Uterus (tissue), 4 donors: ENCODE data around the gene IQSEC1. TPM values are rescaled to one million over a fixed set of nuclear protein-coding genes. Genes with fewer than 3 reads are reported as not detected.

Experiments used
- DNase-seq, 2 donors: peaks; one replicate each; pipeline ENCODE4 v3.0.0-alpha.2; 2019 to 2020
- H3K27ac ChIP-seq, 2 donors: fragments of 200-600 bp; sonication (generic); 1 replicate in 1 of 2; 2 replicates in 1 of 2; pipeline ENCODE4 v1.5.1; 2016 to 2018
- H3K27me3 ChIP-seq, 2 donors: fragments of 200-600 bp; sonication (generic); one replicate each; pipeline ENCODE4 v1.5.1; 2018 to 2019; ENCODE audit warnings: control low read depth in 1 of 2
- H3K36me3 ChIP-seq, 2 donors: fragments of 200-600 bp; sonication (generic); one replicate each; pipeline ENCODE4 v1.5.1; 2019; ENCODE audit warnings: control low read depth in 1 of 2
- H3K4me1 ChIP-seq, 2 donors: fragments of 200-600 bp; sonication (generic); one replicate each; pipeline ENCODE4 v1.5.1; 2018 to 2019; ENCODE audit warnings: control low read depth in 1 of 2
- H3K4me3 ChIP-seq, 2 donors: fragments of 200-600 bp; sonication (generic); 1 replicate in 1 of 2; 2 replicates in 1 of 2; pipeline ENCODE4 v1.5.1; 2018 to 2019; ENCODE audit warnings: mild to moderate bottlenecking in 1 of 2
- H3K9me3 ChIP-seq, 2 donors: fragments of 200-600 bp; sonication (generic); one replicate each; pipeline ENCODE4 v1.5.1; 2019; ENCODE audit warnings: control low read depth in 1 of 2
- CTCF ChIP-seq, 4 experiments: fragments of 200-600 bp in 2 of 4; fragments of 450-650 bp in 2 of 4; sonication (generic) in 2 of 4; IDR thresholded peaks; one replicate each; pipeline ENCODE4 v1.5.1; 2016 to 2019; ENCODE audit warnings: antibody characterized with exemption in 4 of 4, mild to moderate bottlenecking in 2 of 4, moderate library complexity in 1 of 4
- POLR2A ChIP-seq, 2 donors: fragments of 450-650 bp; IDR thresholded peaks; one replicate each; pipeline ENCODE4 v1.6.1; 2016; ENCODE audit warnings: antibody characterized with exemption in 2 of 2, mild to moderate bottlenecking in 1 of 2, moderate library complexity in 1 of 2
- intact Hi-C: fragments of 100-400 bp; cut with DNase I; formaldehyde crosslinking; loops from one replicate; pipeline ENCODE4 v1.15.1; 2023; ENCODE audit warnings: low total_unique reads
- total RNA-seq, 4 donors: library from RNA; depleted of rRNA in 3 of 4; stranded (reverse); fragments of >200 nt in 3 of 4; gene quantifications; one replicate each; pipeline versions ENCODE4 v1.1.0 to v1.2.4, GENCODE V29; 2014 to 2023
- donor health status: DM: yes; HTN: yes; CAD: no.

The IQSEC1 gene
- total RNA-seq, 4 donors from 2014 or later = 17.9 to 61.4 (median 49.7) TPM

GRCh38 chr3:13072600-13073325 is 466 bp downstream of the IQSEC1 start:
- intact Hi-C loops = no loop called here
- Histone ChIP-seq H3K9me3 (no peaks in the 10 kb centered on the region), H3K36me3 (no peaks in the 10 kb centered on the region), H3K4me1 (peaks cover 0 to 5% of the 10 kb centered on the region in 2 donors), H3K27ac (no peak overlapping the region), H3K27me3 (peaks cover 0 to 3% of the 10 kb centered on the region in 2 donors), H3K4me3 (no peak overlapping the region)
- TF ChIP-seq CTCF (IDR thresholded peaks at IDR 0.05) = no peak
- no peak for TF ChIP-seq POLR2A (IDR thresholded peaks at IDR 0.05)
- DNase-seq = no peak

DNA sequence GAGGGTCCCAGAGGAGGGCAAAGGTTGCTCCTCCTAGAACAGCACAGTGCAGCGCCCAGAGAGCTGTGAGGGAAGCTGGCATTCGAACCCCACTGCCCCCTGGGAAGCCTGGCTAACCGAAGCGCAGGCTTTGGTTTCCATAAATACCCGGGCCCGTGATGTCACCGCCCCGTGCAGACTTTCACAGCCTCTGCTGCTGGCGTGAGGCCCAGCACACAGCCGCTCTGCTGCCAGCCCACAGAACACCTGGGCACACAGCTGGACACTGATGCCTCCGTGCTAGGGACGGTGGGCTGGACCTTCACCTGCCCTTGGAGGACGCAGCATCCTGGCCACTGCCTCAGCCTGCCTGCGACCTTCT is 1.0 kb downstream of the IQSEC1 start:
- Histone ChIP-seq H3K27me3 (peaks cover 0 to 3% of the 10 kb centered on the region in 2 donors), H3K36me3 (no peaks in the 10 kb centered on the region), H3K4me3 (no peak overlapping the region), H3K9me3 (no peaks in the 10 kb centered on the region), H3K4me1 (peaks cover 0 to 5% of the 10 kb centered on the region in 2 donors), H3K27ac (no peak overlapping the region)
- TF ChIP-seq CTCF (IDR thresholded peaks at IDR 0.05) = no peak
- DNase-seq = no peak
- intact Hi-C loops = no loop called here

DNA sequence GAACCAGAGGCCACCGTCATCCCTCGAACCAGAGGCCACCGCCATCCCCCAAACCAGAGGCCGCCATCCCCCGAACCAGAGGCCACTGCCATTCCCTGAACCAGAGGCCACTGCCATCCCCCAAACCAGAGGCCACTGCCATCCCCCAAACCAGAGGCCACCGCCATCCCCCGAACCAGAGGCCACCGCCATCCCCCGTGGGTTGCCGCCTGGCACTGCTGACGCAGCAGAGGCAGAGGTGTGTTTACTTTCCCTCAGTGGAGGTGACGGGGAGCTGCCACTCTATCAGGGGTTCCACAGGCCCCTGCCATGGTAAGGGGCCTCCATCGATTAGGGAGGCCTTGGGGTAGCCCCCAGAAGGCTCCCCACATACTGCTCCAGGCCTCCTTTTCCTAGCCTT is 1.5 kb downstream of the IQSEC1 start:
- Histone ChIP-seq H3K4me1 (peaks cover 0 to 5% of the 10 kb centered on the region in 2 donors), H3K27me3 (peaks cover 0 to 3% of the 10 kb centered on the region in 2 donors), H3K36me3 (no peaks in the 10 kb centered on the region), H3K27ac (no peak overlapping the region), H3K4me3 (no peak overlapping the region), H3K9me3 (no peaks in the 10 kb centered on the region)
- DNase-seq = no peak
- TF ChIP-seq CTCF (IDR thresholded peaks at IDR 0.05) (no peak), POLR2A (IDR thresholded peaks at IDR 0.05) (no peak)
- intact Hi-C loops = no loop called here

GRCh38 chr3:13070391-13071070 is 2.7 kb downstream of the IQSEC1 start:
- TF ChIP-seq CTCF (IDR thresholded peaks at IDR 0.05) (no peak), POLR2A (IDR thresholded peaks at IDR 0.05) (no peak)
- Histone ChIP-seq H3K27ac (no peak overlapping the region), H3K36me3 (no peaks in the 10 kb centered on the region), H3K4me1 (peaks cover 0 to 5% of the 10 kb centered on the region in 2 donors), H3K27me3 (peaks cover 0 to 3% of the 10 kb centered on the region in 2 donors), H3K9me3 (no peaks in the 10 kb centered on the region), H3K4me3 (no peak overlapping the region)
- intact Hi-C loops = no loop called here
- DNase-seq = no peak

DNA sequence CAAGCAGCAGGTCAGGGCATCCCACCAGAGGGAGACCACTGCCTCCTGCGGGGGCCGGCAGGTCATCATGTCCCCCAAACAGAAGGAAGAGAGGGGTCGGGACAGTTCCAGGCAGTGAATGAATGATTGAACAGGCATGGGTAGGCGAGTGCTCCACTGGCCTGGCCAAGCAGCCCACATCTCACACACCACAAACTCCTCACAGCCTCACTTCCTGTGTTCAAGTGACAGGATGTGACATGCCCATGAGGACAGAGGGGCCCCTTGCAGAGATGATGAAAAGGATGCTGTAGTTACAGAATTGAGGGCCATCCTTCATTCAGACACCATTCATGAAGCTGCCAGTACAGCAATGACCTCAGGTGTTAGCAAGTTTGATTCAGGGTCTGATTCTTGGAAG is 3.7 kb downstream of the IQSEC1 start:
- no peak overlapping the region for H3K27ac ChIP-seq
- no peak overlapping the region for H3K4me3 ChIP-seq
- H3K36me3 ChIP-seq = no peaks in the 10 kb centered on the region
- H3K4me1 ChIP-seq = peaks cover 0 to 5% of the 10 kb centered on the region in 2 donors
- H3K27me3 ChIP-seq = peaks cover 0 to 3% of the 10 kb centered on the region in 2 donors
- TF ChIP-seq CTCF (IDR thresholded peaks at IDR 0.05) (no peak), POLR2A (IDR thresholded peaks at IDR 0.05) (no peak)
- DNase-seq = no peak
- H3K9me3 ChIP-seq = no peaks in the 10 kb centered on the region
- intact Hi-C loops = no loop called here
